Measurements from ENCODE around the gene ZNRF3.

Gene ZNRF3

DNA sequence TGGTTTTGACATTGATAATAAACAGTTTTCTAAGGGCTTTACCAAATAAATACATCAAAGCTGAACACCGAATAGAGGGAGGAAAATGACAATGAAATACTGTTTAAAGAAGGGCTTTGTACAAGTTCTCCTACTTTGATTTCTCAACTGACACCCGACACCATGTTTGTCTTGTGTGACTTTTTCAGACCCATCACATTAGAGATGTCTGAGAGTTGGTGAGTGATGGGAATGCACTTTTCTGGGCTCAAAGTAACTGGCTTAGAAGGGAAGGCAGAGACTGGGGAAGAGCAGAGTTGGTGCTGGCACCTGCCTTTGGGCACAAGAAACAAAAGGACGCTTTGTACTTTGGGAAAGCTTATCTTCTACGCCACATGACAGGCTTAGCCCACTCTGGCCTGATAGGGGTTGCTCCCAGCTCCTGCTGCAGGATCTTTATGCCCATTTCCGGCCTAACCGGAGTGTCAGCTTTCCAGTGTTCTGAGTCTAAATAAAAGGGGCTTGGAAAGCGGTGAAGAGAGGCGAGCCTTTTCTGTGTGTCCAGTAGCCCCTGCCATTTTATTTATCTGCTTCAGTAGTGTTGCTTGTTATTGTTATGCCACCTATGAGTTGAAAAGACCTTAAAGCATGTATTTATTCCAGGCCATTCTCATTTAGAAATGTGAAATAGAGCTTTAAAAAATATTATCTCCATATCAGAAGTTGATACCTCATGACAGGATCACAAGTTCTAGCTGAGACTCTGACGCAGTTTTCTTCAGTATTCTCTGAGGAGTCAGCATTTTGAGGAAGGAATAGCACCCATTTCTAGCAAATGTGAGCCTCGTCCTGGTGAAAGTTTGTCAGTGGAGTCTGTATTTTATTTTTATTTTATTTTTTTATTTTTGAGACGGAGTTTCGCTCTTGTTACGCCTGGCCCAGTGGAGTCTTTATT lies 213.6 kb downstream of the ZNRF3 start:
- Mint-ChIP-seq H3K4me1 (ENCODE audit: low read depth) (no peaks in the 10 kb centered on the region), H3K27me3 (ENCODE audit: low read depth) (peaks cover 16% of the 10 kb centered on the region), H3K4me3 (no peak overlapping the region), H3K9me3 (no peaks in the 10 kb centered on the region), H3K36me3 (ENCODE audit: low read depth) (no peaks in the 10 kb centered on the region), H3K27ac (no peak overlapping the region)
- DNase-seq (ENCODE audit: low spot score): no peak

DNA sequence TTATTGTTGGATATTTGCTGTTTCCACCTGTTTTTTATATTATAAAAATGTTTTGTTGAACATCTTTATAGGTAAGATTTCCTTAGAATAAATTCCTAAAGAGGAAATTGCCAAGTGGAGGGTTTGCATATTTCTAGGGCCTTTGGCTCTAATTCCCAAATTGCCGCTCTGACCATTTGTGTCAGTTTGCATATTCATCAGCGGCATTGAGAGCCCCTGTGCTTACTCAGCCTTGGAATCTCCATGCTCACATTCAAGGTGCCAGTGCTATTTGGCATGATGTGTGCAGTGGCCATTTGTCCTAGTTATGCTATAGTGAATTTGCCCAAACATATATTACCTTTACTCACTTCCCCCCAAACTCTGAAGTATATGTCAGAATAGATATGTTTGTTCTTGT lies 214.9 kb downstream of the ZNRF3 start:
- DNase-seq (ENCODE audit: low spot score): no peak
- Mint-ChIP-seq H3K4me3 (no peak overlapping the region), H3K36me3 (ENCODE audit: low read depth) (no peaks in the 10 kb centered on the region), H3K4me1 (ENCODE audit: low read depth) (no peaks in the 10 kb centered on the region), H3K27ac (no peak overlapping the region), H3K9me3 (no peaks in the 10 kb centered on the region), H3K27me3 (ENCODE audit: low read depth) (peaks cover 26% of the 10 kb centered on the region)

DNA sequence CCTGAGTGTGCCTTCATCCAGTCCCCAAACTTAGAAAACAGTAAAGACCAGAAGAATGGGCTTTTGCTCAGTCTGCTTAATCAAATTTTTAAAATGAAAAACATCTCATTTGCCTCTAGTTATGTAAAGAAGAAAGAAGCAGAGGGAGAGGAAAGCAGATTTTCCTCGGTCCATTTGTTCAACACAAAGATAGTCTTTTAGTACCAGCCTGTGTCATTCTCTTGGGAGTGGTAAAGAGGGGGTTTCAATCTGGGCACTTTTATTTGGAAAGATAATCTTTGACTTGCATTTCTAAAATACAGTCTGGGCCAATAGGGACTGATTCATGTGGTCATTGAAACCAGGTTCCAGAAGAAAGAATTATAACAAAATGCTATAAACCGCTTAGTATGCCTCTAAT lies 218.9 kb downstream of the ZNRF3 start:
- Mint-ChIP-seq H3K36me3 (ENCODE audit: low read depth) (no peaks in the 10 kb centered on the region), H3K27me3 (ENCODE audit: low read depth) (peaks cover 19% of the 10 kb centered on the region), H3K9me3 (no peaks in the 10 kb centered on the region), H3K27ac (no peak overlapping the region), H3K4me3 (no peak overlapping the region), H3K4me1 (ENCODE audit: low read depth) (no peaks in the 10 kb centered on the region)
- DNase-seq (ENCODE audit: low spot score): no peak

DNA sequence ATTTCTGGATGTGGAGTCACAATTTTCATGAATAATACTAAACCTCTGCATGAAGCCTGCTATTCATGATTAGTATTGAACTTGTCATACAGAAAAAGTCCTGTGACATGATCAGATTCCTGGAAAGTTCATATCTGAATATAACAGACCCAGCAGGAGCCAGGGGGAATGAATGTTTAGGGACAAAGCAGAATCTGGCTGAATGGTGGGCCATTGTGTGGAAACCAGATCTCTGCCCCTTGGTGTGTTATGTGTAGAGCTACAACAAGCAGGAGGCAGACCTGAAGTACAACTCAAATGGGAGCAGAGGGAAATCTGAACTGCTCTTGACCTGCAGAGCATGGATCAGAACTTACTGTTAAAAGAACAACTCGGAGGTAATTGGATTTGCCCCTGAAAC lies 219.7 kb downstream of the ZNRF3 start:
- no peak overlapping the region for H3K4me3 Mint-ChIP-seq
- H3K9me3 Mint-ChIP-seq: no peaks in the 10 kb centered on the region
- no peak overlapping the region for H3K27ac Mint-ChIP-seq
- peaks cover 19% of the 10 kb centered on the region for H3K27me3 Mint-ChIP-seq (ENCODE audit: low read depth)
- H3K4me1 Mint-ChIP-seq (ENCODE audit: low read depth): no peaks in the 10 kb centered on the region
- no peak for DNase-seq (ENCODE audit: low spot score)
- no peaks in the 10 kb centered on the region for H3K36me3 Mint-ChIP-seq (ENCODE audit: low read depth)

DNA sequence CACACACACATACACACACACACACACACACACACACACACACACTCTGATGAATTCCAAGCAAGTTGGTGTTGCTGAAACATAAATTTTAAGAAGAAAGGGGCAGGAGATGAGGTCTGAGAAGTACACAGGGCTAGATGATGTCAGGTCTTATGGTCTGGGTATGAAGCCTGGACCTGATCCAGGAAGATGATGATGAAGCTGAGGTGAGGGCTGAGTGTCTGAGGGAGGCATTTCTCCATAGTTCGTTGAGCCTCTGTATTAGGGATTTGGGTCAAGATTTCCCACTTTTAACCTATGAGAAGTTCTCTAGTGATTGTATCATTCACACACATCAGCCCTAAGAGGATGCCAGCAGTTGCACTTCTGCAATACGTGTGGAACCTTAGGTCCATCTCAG lies 222.1 kb downstream of the ZNRF3 start:
- no peak for DNase-seq (ENCODE audit: low spot score)
- peaks cover 30% of the 10 kb centered on the region for H3K27me3 Mint-ChIP-seq (ENCODE audit: low read depth)
- no peaks in the 10 kb centered on the region for H3K36me3 Mint-ChIP-seq (ENCODE audit: low read depth)
- H3K4me1 Mint-ChIP-seq (ENCODE audit: low read depth): no peaks in the 10 kb centered on the region
- H3K4me3 Mint-ChIP-seq: no peak overlapping the region
- H3K9me3 Mint-ChIP-seq: no peaks in the 10 kb centered on the region
- H3K27ac Mint-ChIP-seq: no peak overlapping the region

DNA sequence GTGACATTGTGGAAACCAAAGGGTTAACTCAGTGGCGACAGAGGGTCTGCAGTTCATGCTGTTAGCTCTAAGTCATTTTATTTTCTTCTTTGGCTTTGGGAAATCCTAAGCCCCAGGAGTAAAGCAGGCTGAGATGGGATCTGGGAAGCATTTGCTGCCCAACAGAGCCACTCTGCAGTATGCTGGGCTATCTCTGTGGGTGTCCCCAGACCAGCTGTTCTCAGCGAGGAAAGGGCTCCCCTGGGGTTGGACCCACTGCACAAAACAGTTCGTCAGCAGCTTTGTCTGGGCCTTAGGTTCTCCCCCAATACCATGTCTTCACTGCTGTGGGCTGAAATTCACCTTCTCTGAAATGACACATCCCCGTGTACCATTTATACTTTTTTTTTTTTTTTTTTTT lies 223.5 kb downstream of the ZNRF3 start:
- Mint-ChIP-seq H3K36me3 (ENCODE audit: low read depth) (no peaks in the 10 kb centered on the region), H3K9me3 (no peaks in the 10 kb centered on the region), H3K27me3 (ENCODE audit: low read depth) (peaks cover 34% of the 10 kb centered on the region), H3K27ac (no peak overlapping the region), H3K4me3 (no peak overlapping the region), H3K4me1 (ENCODE audit: low read depth) (no peaks in the 10 kb centered on the region)
- no peak for DNase-seq (ENCODE audit: low spot score)
